GM21786 (cell line): ENCODE data around the gene BID.

Experiments
- ATAC-seq: cut with Tn5 transposase; IDR thresholded peaks from one replicate; pipeline ENCODE4 v1.9.1; 2021; ENCODE audit not compliant: unreplicated experiment

Gene BID

DNA sequence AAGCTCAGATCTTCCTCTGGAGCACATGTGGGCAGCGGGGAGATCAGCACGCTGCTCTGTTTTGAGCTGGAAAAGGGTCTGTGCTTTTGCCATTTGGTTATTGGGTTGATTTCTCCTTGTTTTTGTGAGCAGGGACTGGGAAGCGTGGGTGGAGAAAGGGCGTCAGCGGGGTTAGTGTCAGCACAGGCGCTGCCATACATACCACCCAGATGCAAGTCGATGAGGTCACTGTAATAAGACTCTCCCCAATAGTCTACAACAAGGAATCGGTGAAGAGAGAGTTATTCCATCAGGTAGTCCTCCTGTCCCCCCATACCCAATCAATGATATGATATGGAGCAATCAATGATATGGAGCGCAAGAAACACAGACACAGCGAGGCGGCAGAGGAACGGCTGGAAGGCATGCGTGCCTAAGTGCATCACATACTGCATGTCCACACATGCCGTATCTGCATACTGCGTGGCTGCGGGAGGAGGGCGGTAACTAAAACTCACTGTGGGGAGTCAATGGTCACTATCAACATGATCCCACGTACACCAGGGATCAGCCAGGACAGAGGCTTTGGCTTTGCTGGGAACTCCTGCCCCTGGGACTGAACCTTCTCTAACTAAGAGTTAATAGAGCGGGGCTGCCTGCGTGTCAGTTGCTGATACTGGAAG lies 29.5 kb upstream of the BID start:
- ATAC-seq = no peak

DNA sequence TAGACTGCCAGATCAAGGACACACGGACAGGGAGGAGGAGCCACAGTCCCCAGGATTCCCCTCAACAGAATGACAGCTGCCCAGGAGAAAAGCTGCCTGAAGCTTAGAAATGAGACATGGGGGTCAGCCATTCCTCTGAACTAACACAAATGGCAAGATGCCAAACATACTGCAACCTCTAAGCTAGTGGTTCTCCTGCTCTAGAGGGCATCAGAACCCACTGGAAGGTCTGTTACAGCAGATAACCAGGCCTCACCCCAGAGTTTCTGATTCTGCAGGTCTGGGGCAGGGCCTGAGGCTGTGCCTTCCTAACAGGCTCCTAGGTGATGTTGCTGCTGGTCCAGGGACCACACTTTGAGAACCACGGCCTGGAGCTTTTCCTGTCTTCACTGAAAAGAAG lies 28.6 kb upstream of the BID start:
- no peak for ATAC-seq

DNA sequence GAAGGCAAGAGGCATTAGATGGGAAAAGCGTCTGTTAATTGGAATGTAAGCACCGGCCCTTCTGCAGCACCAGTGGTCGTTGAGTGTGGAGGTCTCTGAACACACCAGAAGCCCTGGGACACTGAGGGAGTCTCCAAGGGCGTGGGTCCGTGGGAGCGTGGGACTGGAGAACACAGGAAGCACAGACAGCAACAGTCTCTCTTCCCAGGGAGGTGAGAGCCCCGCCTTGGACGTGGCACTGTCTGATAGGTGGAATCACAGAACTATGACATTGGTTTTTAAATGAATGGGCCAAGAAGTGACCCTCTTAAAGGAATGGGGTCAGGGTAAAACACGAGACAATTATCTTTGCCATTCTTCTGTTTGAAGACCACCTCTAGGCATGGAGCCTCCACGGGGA lies 28.1 kb upstream of the BID start:
- ATAC-seq = no peak

- peak; percentile 26 for ATAC-seq
These were observed 23.7 kb upstream of the BID start for GRCh38 chr22:17797721-17798559.

DNA sequence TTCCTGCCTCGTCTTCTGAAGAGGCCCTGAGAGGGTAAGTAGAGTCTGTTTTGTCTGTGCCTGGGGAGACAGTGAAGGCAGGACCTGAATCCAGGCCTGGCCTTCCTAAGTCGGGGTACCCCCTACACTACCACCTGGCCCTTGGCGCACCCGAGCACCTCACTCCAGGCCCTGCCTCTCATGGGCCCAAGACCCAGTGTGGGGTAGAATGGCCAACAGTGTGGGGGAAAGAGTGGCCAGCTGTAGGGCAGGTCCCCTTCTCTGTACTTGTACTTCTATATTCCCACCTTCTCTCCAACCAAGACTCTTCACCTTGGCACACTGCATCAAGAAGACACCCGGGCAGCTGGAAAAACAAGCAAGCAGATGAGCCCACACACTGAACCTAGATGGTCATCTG lies 22.4 kb upstream of the BID start:
- no peak for ATAC-seq

- ATAC-seq = no peak
These were observed 21.6 kb upstream of the BID start for GRCh38 chr22:17795661-17796548.

GRCh38 chr22:17794726-17795542 lies 20.7 kb upstream of the BID start:
- ATAC-seq = no peak

DNA sequence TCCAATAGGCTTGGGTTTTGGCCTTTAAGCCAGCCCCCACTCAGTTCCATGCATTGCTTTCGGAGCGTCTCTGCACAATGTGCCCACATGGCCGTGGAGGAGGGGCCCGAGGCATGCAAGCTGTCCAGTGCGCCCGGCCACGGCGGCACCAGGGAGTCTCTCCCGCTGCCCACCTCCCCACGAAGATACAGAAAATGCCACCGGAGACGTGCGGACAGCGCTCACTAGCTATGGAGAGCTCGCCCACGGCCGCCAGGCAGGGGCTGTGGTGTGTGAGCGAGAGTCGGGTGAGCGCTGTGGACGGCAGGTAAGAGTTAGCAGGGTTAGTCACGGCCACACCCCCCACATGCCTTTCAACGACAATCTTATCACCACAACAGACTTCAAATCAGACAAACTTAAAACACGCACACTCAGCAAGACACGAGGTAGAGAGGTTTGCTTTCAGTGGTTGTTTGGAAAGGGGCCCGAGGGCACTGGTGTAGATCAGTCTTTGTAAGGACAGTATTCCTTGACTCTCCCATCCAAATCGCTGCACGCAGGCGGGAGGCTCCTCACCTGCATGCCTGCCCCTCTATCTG lies 18.7 kb upstream of the BID start:
- no peak for ATAC-seq

DNA sequence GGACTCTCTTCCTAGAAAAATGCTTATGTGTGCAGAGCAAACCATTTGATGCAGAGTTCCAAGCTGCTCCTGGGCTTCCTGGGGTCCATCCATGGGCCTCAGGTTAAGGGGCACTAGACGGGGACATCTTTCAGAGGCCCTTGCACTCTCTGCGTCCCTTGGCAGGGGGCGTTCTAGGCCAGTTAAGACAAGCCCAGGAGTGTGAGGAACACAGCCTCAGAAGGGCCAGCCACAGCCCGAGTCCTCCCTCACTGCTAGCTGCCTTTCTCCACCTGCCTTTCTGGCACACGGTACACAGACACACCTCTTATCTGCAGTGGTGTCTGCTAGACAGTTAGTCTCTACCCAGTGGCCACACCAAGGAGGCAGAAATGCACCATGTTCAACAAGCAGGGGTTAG lies 18.0 kb upstream of the BID start:
- ATAC-seq = no peak

DNA sequence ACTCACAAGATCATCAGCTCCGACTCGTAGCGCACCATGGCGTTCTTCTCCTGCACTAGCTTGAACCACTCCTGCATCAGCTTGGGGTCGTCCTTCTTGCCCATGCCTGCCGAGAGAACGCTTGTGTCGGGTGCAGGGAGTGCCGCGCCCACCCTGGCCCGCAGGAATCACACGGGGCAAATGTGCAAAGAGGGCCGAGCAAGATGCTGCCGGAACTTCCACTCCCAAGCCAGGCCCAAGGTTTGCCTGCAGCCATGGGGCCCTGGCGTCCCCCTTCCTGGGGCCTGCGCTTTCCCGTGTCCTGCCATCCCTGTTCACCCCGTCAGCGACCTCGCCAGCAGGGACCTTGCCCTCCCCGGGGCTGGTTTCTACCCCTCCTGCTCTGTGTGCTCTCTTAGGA lies 16.9 kb upstream of the BID start:
- ATAC-seq = no peak

DNA sequence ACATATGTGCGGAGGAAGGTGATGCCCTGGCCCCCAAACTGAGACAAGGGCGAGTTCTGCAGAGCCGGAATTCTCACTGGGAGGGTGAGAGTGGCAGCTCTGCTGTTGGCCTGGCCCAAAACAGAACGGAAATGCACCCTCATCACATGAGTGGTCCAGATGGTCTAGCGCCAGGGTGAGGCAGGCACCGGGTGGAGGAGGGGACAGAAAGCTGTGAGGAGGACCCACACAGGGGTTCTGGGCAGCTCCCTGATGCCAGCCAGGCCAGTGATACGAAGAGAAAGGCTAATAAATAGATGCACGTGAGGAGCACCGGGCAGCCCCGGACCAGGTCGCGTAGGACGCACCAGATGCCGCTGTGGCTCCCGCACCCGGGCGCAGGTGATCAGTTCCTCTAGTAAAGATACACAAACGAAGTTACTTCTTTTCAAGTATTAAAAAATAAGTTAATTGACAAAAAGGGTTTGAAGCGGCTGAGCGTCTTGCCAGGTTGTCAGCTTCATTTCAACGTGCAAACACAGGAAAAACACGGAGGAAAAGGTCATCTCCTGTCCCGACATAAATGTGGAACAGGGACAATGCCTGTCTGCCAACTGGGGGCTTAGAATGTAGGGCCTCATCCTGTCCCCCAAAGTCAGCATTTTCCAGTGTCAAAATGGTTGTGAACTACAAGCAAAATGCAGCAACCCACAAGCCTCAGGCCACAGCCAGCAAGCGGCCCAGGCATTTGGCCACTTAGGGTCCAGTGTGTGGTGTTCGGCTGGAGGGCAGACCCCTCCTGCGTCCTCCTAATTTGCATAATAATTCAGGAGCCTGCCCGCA lies 15.3 kb upstream of the BID start:
- no peak for ATAC-seq

DNA sequence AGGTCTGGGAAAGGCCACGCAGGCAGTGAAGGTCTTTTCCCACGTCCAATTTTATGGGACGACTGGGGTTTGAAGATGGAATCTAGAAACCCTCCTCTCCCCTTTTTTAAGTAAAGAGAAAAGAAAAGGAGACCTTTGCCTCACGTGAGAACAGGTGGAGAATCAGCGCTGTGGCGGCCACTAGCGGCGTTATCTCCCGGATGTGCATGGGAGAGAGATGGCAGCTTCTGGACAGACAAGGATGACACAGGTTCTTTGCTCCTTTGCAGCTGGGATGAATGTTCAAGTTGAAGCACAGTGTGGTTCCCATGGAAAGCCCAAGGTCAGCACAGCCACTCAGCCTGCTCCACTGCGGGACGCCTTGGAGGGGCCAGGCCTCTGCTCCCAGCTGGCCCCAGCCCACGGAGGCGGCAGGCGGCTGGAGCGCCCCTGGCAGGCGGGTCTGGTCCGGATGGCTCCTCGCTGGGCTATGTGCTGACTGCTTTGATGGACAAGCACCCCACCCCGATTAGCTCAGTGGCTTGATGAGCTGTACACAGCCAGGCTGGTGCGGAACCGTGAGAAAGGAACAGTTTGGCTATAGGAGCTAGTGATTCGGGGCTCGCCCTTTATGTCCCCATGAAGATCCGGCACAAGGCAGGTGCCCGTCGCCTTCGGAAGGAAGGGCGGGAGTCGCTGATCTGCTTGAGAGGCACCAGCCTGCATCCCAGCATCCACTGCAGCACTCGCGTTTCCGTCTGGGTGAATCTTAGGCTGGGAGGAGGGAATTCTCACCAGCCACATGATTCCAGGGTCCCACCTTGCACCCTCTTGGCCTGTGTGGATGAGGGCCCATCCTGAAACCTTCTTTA lies 14.5 kb upstream of the BID start:
- no peak for ATAC-seq

DNA sequence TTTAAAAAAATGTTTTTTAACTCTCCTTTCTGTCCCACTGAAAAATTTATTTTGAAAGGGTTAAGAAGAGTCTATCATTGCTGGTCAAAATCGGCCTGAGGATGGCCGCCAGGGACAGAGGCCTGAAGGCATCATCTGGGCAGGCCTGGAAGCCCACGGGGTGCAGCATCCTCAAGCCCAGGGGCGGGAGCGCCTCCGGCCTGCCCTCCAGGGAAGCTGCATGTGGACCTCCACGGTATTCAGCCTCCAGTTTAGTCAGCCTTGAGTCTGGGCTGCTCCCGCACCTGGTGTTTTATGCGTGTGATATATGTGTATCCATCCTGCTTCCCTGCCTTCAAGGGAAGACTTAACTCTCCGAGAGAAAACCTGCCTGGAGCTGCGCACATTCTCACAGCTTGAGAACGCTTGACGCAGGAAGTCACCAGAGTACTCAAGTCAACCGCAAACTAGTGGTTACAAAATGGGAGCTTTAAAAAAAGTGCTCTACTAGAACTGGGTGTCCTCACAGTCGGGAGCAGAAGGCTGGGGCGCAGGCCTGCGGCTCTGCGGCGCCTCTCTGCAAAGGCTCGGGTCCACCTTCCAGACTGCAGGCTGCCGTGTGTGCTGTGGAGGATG lies 13.6 kb upstream of the BID start:
- ATAC-seq = no peak

DNA sequence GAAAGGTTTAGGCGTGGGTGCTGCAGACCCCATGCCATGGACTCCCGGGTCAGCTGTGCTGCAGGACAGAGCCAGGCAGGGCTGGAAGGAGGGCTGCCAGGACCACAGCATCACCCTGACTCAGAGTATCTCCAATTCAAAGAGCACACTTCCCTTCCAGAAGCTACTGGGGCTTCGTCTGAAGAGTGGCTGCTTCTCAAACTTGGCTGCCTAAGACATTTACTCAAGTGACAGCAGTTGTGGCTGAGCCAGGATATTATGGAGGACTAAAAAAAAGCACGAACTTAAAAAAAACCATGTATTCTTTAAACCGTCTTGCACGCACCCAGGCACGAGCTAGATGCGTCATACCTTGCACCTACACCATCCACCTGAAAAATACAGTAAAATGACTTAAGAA lies 13.0 kb upstream of the BID start:
- no peak for ATAC-seq

DNA sequence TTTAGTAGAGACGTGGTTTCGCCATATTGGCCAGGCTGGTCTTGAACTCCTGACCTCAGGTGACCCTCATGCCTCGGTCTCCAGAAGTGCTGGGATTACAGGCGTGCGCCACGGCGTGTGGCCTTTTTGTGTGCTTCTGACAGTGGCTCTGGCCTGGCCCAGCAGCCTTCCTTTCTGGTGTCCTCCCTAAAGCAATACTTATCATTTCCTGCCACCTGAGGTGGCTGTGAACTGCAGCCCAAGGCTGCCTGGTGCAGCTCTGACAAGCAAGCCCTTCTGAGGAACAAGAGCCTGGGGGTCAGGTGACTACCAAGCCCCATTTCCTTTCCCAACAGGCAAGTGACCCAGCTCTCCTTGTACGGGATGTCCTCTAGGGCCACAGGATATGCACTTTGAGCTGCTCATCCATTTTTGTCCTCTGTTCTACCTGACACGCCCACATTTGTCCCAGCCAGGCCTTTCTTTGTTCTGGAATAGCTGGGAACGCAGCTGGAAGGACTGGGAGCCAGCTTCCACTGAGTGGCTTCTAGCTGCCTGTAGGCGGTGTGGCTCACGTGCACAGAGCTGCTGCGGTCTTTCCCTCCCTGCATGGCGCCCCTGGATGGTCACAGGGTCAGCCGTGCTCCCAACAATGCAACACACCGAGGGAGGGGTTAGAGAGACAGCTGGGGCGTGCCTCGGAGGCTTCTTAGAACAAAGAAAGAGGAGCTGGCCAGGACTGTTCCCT lies 12.3 kb upstream of the BID start:
- ATAC-seq = no peak

DNA sequence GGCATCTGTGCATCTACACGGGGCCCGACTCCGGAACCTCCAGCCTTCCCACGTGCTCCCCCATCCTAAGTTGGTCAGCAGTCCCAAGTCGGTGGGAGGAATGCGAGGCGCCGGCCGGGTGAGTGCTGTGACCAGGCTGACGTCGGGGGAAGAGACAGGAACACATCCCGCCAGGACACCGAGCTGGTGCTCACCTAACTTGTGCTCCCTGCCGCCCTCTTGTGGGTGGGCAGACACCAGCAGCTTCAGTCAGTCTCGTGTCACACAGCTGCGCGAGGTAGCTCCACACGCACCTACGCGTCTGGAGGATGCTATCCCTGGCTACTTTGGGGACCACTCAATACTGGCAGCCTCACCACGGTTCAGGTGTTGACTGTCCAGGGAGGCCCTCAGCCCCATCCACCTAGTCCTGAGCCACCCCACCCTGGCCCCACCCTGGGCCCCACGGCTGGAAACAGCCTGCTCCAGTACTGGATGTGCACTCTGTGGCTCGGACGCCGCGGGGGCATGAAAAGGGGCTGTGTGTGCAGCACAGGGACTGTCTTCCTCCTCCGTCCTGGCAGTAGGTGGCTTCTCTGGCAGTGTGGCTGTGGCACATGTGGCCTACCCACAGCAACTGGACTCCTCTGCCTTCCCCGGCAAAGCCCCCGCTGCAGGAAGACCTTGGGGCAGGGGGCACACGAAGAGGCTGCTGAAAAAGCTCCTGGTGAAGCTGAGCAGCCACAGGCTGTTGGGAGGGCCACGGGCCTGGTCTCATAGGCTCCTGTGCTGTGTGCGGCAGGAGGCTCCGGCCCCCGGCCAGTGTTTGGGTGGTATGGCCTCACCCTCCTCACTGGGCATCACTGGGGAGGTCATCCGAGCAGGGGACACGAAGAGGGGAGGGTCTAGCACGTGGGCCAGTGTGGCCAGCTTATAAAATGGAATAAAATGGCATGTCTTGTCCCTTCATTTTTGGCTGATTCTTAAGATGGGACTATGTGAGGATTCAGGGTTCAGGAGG lies 11.2 kb upstream of the BID start:
- ATAC-seq = no peak
